Ectodermal cell (in vitro differentiated cells): Measurements from ENCODE around the gene CELF6.

ENCODE experiments used
- H3K27ac ChIP-seq: 2 replicates; pipeline ENCODE4 v1.7.0; 2013; ENCODE audit warnings: mild to moderate bottlenecking, low read depth, low read length; ENCODE audit not compliant: insufficient read depth, poor library complexity, severe bottlenecking
- H3K27me3 ChIP-seq: 2 replicates; pipeline ENCODE4 v1.7.0; 2013; ENCODE audit warnings: mild to moderate bottlenecking, low read length; ENCODE audit not compliant: insufficient read depth, control insufficient read depth, poor library complexity, severe bottlenecking
- H3K36me3 ChIP-seq: one replicate; pipeline ENCODE4 v1.7.0; 2013; ENCODE audit warnings: low read length; ENCODE audit not compliant: control insufficient read depth, insufficient read depth
- H3K4me1 ChIP-seq: one replicate; pipeline ENCODE4 v1.7.0; 2013; ENCODE audit warnings: low read length; ENCODE audit not compliant: control insufficient read depth, insufficient read depth
- H3K4me3 ChIP-seq: 2 replicates; pipeline ENCODE4 v1.7.0; 2013; ENCODE audit warnings: low read depth, low read length, control low read depth; ENCODE audit not compliant: insufficient read depth
- H3K9me3 ChIP-seq: 2 replicates; pipeline ENCODE4 v1.7.0; 2013; ENCODE audit warnings: mild to moderate bottlenecking, low read length, moderate library complexity; ENCODE audit not compliant: control insufficient read depth
- WGBS, 2 experiments: methylation state at CpG; one replicate each; pipeline ENCODE4 v1.1.7; 2013; ENCODE audit warnings: missing lambda C conversion rate in 2 of 2; 5-methylcytosine and 5-hydroxymethylcytosine counted together

The CELF6 gene

DNA sequence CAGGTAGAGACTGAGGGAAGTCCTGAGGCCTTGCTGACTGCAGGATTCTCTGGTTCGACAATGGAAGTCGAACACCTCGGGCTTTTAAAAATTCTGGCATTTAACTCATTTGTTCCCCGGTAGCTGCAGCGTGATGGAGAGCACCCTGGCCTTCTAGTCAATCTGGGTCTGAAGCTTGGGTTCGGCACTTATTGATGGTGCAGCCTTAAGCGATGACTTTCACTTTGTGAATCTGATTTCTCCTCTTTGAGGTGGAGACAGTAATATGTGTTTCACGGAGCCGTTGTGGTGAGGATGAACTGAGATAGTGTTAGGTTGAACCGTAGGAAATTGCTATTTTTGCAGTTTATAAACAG, 47.0 kb downstream of the CELF6 start:
- Histone ChIP-seq H3K27ac (no peak overlapping the region), H3K4me1 (peaks cover 4% of the 10 kb centered on the region), H3K36me3 (peaks cover 3% of the 10 kb centered on the region), H3K27me3 (peaks cover 19% of the 10 kb centered on the region), H3K9me3 (no peaks in the 10 kb centered on the region), H3K4me3 (peak overlapping the region; percentile 83)
- WGBS, 2 experiments = 51 to 58% methylated on average over 9 to 10 of the region's 10 CpGs

DNA sequence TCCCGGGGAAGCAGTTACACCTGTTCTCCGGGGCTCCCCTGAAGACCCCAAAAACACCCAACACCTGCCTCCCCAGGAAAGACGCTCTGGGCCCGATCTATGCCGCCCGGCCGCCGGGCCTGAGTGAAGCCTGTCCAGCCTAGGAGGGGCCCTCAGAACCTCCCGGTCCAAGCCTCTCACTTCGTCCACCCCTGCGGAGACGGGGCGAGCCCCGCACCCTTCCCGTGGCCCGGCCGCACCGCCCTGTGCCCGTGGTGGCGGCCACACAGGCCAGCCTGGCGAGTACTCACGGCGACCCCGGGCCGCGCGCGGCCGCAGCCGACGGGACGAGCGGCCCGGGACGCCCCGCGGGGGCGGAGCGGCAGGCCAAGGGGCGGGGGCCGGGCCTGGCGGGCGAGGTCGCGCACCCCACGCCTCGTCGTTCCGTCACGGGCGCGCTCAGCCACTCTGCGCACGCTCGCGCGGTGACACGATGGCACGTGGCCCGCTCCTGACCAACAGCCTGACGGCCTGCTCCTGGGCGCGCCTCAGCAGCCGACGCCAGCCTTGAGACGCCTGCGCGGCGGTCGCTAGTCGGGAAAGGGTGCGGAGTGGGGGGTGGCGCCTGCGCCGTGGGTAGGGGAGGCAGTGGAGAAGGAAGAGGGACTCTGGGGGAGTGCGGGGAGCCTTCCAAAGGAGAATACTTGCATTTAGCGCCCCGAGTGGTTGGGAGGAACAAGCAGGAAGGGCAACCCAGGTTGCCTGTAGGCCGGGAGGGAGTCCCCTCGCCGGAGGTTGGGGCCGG, 47.6 kb downstream of the CELF6 start, which contains the start of gene PARP6:
Gene PARP6 (minus strand): TSS at position 342 of the 784 bp plus-strand sequence. CDS start 5,077 bp downstream, outside the sequence.
- Histone ChIP-seq H3K27ac (no peak within 1 kb of the TSS), H3K4me1 (peaks cover 4% of the 10 kb centered on the region), H3K9me3 (no peaks in the 10 kb centered on the region), H3K4me3 (peak within 1 kb of the TSS; percentile 83), H3K27me3 (peaks cover 19% of the 10 kb centered on the region), H3K36me3 (peaks cover 3% of the 10 kb centered on the region)
- 1% methylated on average over 82 of the region's 82 CpGs for WGBS, 2 experiments

DNA sequence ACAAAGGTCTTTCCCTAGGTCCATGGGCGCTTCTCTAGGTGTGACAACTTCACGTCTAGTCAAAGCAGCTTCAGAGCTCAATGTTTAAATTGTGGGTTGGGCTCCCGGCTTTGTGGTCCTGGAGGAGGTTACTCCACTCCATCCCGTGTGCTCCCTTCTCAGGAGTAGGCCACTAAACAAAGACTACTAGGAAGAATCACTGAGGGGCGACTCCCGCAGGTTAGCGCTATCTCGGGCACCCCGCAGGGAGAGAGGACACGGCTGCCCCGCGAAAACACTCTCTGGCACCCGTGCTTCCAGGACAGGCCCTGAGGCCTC, 48.1 kb downstream of the CELF6 start:
- H3K27ac ChIP-seq = no peak overlapping the region
- peaks cover 4% of the 10 kb centered on the region for H3K4me1 ChIP-seq
- H3K4me3 ChIP-seq = peak overlapping the region; percentile 83
- WGBS, 2 experiments = 5 to 6% methylated on average over 13 of the region's 13 CpGs
- H3K9me3 ChIP-seq = no peaks in the 10 kb centered on the region
- peaks cover 6% of the 10 kb centered on the region for H3K36me3 ChIP-seq
- peaks cover 19% of the 10 kb centered on the region for H3K27me3 ChIP-seq

DNA sequence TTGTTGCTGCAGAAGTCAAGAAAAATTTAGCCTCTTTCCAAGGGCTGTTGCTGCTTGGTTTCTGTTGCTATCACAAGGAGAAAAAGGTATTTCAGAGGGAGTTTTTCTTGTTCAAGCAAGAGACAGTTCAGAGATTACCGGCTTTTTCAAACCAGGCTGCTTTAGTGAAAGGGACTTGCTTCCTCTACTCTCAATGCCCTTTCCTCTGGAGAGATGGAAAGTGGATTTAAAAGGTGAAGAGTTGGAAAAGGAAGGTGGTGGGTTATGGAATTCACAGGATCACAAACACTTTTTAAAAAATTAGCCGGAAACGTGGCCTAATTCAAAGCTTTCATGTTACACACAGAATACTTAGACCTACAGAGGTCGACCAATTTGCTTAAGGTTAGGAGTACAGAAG, 48.7 kb downstream of the CELF6 start:
- H3K9me3 ChIP-seq = no peaks in the 10 kb centered on the region
- H3K27ac ChIP-seq = no peak overlapping the region
- H3K36me3 ChIP-seq = peaks cover 13% of the 10 kb centered on the region
- peaks cover 13% of the 10 kb centered on the region for H3K27me3 ChIP-seq
- peak overlapping the region; percentile 83 for H3K4me3 ChIP-seq
- H3K4me1 ChIP-seq = peaks cover 4% of the 10 kb centered on the region
- 85 to 86% methylated on average over 2 to 4 of the region's 4 CpGs for WGBS, 2 experiments

DNA sequence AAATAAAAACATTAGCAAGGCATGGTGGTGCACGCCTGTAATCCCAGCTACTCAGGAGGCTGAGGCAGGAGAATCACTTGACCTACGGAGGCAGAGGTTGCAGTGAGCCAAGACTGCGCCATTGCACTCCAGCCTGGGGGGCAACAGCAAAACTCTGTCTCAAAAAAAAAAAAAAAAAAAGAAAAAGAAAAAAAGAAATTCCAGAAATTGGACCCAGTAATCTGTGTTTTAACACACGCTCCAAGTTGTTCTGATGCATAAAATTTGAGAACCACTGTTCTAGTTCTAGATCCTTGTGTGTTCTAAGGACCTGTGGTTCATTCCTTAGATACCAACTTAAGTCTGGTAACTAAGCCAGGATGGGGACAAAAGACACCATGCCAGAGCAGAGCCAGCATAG, 50.2 kb downstream of the CELF6 start:
- Histone ChIP-seq H3K36me3 (peaks cover 26% of the 10 kb centered on the region), H3K27ac (no peak overlapping the region)

GRCh38 chr15:72265031-72265430, 54.9 kb downstream of the CELF6 start:
- Histone ChIP-seq H3K4me1 (no peaks in the 10 kb centered on the region), H3K9me3 (no peaks in the 10 kb centered on the region), H3K36me3 (peaks cover 61% of the 10 kb centered on the region), H3K27me3 (no peaks in the 10 kb centered on the region), H3K4me3 (no peak overlapping the region), H3K27ac (no peak overlapping the region)
- 86 to 92% methylated on average over 5 of the region's 5 CpGs for WGBS, 2 experiments

More for the DNA sequence above, 50.2 kb downstream of the CELF6 start:
- Histone ChIP-seq H3K9me3 (no peaks in the 10 kb centered on the region), H3K4me1 (peaks cover 4% of the 10 kb centered on the region), H3K4me3 (no peak overlapping the region), H3K27me3 (peaks cover 6% of the 10 kb centered on the region)
- 93 to 94% methylated on average over 4 of the region's 4 CpGs for WGBS, 2 experiments

- H3K4me3 ChIP-seq = no peak overlapping the region
- no peaks in the 10 kb centered on the region for H3K4me1 ChIP-seq
- H3K27ac ChIP-seq = no peak overlapping the region
- WGBS, 2 experiments = 90 to 92% methylated on average over 9 of the region's 10 CpGs
- H3K36me3 ChIP-seq = peaks cover 37% of the 10 kb centered on the region
- no peaks in the 10 kb centered on the region for H3K27me3 ChIP-seq
- H3K9me3 ChIP-seq = no peaks in the 10 kb centered on the region
Observed at GRCh38 chr15:72252663-72253299, 67.2 kb downstream of the CELF6 start.

DNA sequence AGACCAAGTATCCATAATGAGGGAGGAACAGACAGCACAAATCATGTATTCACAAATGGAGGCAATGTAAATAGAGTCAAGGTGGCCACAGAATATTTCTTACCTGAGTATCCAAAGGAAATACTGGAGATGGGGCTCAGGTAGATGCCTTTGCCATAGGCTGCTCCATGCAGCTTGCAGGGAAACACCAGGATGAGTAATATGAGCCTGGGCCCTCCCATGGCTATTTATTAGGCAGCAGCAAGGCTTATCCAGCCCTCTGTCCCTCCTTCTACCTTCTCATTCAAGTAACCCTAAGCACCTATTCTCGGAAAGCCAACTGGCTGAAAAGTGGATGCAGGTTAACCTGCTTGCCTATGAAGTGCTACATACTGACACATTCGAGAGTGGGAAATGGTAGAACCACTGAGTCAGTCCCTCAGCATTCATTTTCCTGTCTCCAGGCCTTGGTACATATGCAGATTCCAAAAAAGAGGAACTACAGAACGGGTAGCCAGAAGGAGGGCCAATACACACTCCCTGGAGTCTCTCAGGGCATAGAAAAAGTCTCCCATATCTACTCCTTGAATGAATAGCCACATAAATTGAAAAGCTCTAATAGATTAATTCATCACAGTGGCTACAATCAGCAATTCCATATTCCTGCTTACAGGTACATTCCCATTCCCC, 70.7 kb downstream of the CELF6 start:
- Histone ChIP-seq H3K9me3 (no peaks in the 10 kb centered on the region), H3K4me3 (no peak overlapping the region), H3K27me3 (peaks cover 19% of the 10 kb centered on the region), H3K36me3 (peaks cover 29% of the 10 kb centered on the region), H3K27ac (no peak overlapping the region), H3K4me1 (no peaks in the 10 kb centered on the region)
- WGBS, 2 experiments = 92 to 94% methylated on average over 3 of the region's 3 CpGs

DNA sequence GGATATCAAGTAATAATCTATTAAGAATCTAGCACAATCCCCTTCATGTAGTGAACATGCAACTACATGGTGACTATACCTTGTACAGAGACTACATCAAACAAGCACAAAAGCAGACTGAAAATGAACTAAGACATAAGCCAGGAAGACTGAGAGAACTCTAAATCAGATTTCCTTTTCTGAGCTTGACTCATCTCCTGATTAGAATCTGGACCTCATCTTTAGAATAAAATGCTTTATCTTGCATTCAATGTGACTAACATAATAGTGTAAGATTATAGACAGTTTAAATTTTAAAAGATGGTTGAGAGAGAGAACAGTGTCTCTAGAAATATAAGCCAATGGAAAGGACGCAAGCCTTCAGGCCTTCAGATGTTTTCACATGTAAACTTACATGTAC, 71.4 kb downstream of the CELF6 start:
- no peaks in the 10 kb centered on the region for H3K9me3 ChIP-seq
- H3K4me1 ChIP-seq = peaks cover 5% of the 10 kb centered on the region
- peaks cover 24% of the 10 kb centered on the region for H3K36me3 ChIP-seq
- no peak overlapping the region for H3K4me3 ChIP-seq
- no peak overlapping the region for H3K27ac ChIP-seq
- 97 to 100% methylated on average over 1 of the region's 1 CpG for WGBS, 2 experiments
- peaks cover 25% of the 10 kb centered on the region for H3K27me3 ChIP-seq

GRCh38 chr15:72242775-72243370, 77.1 kb downstream of the CELF6 start:
- peak overlapping the region; percentile 18 for H3K27ac ChIP-seq
- no peak overlapping the region for H3K4me3 ChIP-seq
- H3K9me3 ChIP-seq = no peaks in the 10 kb centered on the region
- H3K36me3 ChIP-seq = peaks cover 21% of the 10 kb centered on the region
- WGBS, 2 experiments = 9 to 14% methylated on average over 2 of the region's 2 CpGs
- H3K4me1 ChIP-seq = peaks cover 15% of the 10 kb centered on the region
- peaks cover 66% of the 10 kb centered on the region for H3K27me3 ChIP-seq
